Endometrium (tissue), 2 donors: ENCODE results near the gene EPG5.

ENCODE experiments used
- FAIRE-seq: peaks from 2 replicates; lab custom pipeline; 2012; peaks lifted over from hg19 to GRCh38; lab: Jason Lieb, UNC
- donor health status: control.
- donor health status: control.

The EPG5 gene

DNA sequence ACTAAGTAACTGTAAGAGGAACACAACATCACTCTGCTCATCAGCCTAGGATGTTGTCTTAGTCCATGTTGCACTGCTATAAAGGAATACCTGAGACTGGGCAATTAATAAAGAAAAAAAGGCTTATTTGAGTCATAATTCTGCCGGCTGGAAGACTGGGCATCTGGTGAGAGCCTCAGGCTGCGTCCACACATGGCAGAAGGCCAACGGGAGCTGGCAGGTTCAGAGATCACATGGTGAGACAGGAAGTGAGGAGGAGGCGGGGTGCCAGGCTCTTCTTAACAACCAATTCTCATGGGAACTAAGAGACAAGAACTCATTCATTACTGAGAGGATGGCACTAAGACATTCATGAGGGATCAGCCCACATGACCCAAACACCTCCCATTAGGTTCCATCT lies 46.8 kb downstream of the EPG5 start:
- no peak for FAIRE-seq

DNA sequence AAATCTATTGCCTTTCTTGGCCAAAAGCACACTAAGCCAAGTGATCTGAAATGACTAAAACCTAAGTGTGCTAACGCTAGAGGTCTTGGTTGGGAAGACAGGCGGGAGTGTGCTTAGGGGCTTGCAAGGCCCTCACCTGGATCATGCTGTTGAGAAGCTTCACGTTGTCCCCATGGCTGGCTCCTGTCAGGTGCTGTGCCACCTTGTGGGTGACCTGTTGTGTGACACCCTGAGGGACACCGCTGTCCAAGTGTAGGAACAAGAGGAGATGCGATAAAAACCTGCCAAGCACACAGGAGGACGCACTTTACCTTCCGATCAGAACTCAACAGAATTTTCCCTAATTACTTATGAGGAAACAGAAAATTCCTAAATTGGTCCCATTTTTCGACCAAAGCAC lies 50.8 kb downstream of the EPG5 start:
- no peak for FAIRE-seq

GRCh38 chr18:45913276-45913675 lies 53.9 kb downstream of the EPG5 start:
- FAIRE-seq, result no peak

DNA sequence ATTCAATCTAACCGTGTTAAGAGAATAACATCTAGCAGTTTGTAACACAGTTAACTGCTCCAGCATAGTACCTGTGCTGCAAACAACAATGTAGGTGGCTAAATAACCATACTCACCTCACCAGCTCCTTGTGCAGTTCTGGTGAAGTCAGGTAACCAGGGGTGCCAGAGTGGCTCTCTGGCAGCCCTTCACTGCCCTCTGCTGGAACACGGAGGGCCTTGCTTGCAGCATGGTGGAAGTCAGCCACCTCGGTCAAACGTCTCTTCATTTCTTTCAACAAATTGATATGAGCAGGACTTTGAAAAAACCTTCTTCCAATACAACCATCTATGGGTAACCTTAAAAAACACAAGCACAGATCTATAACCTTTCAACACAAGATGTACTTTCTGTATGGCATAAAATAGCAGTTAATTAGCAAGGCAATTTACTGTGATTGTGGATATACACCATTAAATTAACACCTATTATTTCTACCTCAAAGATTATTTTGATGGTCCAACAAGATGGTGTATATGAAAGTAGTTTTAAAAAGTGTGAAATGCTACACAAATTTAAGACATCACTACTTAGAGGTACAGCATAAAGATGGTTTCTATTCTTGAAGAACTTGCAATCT lies 56.6 kb downstream of the EPG5 start:
- no peak for FAIRE-seq

- no peak for FAIRE-seq
Observed at GRCh38 chr18:45901654-45902210, 65.4 kb downstream of the EPG5 start.

DNA sequence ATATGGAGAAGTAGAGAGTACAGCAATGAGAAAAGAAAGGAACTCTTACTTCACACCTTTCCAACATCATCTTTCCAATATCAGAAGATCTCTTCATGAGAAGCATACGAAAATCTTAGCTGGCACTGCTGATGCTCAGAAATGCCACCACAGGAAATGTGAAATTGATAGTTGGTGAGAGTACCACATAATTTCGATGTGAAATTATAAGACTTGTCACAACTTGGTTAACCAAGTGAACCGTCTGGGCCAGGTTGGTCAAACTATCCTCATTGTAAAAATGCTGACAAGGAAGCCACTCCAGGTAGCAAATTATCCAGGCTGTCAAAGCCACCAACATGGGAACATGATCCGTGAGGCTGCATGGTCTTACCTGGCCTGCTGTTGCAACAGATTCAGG lies 66.5 kb downstream of the EPG5 start:
- FAIRE-seq, result no peak

GRCh38 chr18:45896991-45897390 lies 70.1 kb downstream of the EPG5 start:
- no peak for FAIRE-seq

GRCh38 chr18:45896452-45896851 lies 70.7 kb downstream of the EPG5 start:
- FAIRE-seq, result no peak

DNA sequence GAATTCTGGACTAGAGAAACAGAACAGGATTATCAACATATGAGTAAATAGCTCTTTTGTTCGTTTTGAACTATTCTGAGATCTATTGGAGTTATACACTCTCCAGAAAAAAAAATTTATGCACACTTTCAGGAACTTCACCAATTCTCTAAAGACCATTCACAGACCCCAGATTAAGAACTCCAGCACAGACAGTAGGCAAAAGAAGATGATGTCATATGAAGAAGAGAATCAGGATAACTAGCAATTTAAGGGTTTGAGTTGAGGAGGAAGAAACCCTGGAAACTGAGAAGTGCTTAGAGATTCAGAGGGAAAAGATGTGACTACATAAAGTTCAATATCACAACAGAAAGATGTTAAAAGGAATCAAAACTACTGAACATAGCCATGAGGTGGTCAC lies 71.8 kb downstream of the EPG5 start:
- FAIRE-seq, result no peak

DNA sequence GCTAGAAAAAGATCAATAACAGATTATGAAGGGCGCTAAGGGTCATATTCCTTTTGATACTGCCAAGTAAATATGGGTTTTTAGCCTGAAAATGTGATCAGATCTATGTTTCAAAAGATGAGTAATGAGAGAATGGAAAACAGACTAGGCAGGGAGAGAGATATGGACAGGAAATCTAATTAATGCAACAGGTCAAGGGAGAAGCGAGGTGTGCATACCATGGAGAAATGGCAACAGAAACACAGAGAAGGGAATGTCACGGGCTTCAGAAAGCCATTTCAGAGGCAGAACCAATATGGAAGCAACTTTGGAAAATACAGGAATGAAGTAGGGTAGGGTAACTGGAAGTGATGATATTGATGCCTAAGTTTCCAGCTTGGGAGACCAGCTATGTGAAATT lies 72.3 kb downstream of the EPG5 start:
- no peak for FAIRE-seq

DNA sequence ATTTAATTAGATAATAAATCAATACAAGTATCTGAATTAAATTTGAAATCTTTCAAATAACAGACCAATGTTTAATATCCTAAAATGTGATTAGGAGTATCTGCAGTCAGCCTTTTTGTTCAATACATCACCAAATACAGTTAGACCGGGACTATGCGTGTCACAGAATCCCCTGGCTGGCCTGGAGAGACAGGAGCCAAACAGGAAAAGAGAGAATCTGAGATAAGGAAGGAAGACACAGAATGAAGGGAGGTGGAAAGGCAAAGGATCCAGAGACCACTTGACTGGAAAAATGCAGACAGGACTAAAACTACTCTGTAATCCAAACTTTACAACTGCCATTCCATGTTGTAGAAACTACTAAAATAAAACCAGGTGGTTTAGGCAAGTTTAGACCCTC lies 75.3 kb downstream of the EPG5 start:
- FAIRE-seq, result no peak

GRCh38 chr18:45890606-45891005 lies 76.5 kb downstream of the EPG5 start:
- FAIRE-seq, result no peak

DNA sequence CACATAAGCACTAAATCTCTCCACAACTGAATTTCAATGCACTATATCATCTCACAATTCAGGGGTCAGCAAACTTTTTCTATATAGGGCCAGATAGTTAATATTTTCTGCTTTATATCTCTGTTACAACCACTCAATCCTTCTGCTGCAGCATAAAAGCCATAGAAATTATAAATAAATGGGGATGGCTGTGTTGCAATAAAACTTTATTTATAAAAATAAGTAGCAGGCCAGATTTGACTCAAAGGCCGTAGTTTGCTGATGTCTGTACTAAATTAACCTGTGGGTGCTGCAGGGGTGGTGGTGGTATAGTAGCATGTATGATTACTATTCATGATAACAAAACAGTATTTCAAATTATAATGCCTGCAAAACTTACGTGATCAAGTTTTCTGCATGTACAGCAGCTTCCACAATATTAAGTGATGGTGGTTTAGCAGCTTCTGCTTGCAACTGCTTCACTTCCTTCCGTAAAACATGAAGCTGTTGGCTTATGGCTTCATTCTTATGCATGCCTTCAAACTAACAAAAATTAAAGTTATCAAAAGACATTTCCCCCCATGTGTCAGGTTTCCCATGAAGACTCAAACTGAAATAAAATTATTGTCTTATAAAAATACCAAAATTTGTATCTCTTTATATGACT lies 77.6 kb downstream of the EPG5 start:
- FAIRE-seq, result no peak

DNA sequence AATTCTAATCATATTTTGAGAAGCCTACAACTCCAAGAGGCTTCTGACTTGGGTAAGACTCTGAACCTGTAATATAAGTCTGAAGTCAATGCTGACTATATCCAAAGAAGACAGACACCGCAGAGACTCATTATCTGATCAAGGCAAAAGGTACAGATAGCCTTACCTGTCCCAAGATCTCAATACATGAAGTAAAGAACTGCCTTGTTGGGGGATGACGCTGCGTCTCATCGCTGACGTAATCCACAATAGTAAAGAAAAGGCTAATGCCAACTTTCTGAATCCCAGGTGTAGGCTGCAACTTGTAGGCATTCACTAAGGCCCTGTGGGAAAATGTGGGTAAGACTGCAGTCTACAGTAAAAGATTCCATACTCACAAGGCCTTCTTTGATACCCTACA lies 79.5 kb downstream of the EPG5 start:
- no peak for FAIRE-seq

DNA sequence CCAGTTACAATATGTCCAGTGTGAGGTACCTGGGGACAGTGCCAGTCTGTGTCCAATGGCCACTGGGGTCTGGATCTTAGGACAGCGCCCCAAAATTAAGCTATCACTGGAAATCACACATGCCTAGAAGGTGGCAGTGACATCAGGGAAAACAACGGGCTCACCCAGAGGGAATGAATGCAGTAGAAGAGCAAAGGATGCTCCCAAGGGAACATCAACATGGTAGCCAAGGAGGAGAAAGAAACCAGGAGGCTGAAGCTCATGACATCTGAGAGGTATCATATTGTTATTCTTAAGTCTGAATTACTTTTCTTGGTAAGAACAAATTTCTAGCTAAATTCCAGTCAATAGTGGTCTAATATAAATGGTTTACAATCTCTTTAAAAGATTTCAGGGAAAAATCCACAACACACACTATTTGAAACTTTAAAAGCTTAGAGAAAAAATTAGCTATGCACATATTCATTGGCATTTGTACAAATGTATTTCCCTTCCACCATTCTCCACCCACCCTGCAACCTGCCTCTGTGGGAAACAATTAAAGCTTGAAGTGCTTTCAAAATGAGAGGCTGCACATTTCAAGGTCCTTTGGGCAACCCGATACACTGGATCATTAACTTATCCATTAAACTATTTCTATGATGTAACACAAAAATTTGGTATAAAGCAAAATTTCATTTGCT lies 86.1 kb downstream of the EPG5 start:
- FAIRE-seq, result no peak

- FAIRE-seq, result no peak
Observed at GRCh38 chr18:45879681-45880655, 87.2 kb downstream of the EPG5 start.

- FAIRE-seq, result no peak
Observed at GRCh38 chr18:45877403-45877802, 89.7 kb downstream of the EPG5 start.

- no peak for FAIRE-seq
Observed at GRCh38 chr18:45876161-45876560, 91.0 kb downstream of the EPG5 start.

- FAIRE-seq, result no peak
Observed at GRCh38 chr18:45874491-45875184, 92.5 kb downstream of the EPG5 start.

GRCh38 chr18:45871431-45872084 lies 95.6 kb downstream of the EPG5 start:
- FAIRE-seq, result no peak

DNA sequence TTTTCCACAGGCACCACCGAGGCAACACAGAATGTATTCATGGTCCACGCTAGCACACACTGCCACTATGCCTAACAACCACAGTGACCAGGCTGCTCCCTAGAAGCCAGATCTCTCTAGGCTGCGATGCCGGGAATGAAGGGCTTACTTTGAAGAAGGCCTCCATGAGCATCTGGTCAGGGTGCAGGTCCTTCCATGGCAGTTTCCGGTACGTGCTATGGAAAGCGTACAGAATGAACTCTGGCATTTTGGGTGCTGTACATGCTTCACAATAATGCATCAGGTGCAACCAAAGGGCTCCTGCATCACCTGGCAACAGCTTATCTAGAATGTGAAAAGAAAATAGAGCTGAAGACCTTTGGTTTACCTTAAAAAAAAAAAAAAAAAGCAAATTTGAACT lies 96.7 kb downstream of the EPG5 start:
- no peak for FAIRE-seq
